IMR-90 (cell line): ENCODE data around the gene PRKN. TPM values are rescaled to one million over a fixed set of nuclear protein-coding genes. Genes with fewer than 3 reads are reported as not detected.

Experiments used
- ATAC-seq: fragments of 200-7000 bp; cut with Tn5 transposase; 2 replicates; pipeline ENCODE4 v1.9.1; 2020; ENCODE audit warnings: low read depth, mild to moderate bottlenecking, moderate library complexity
- BruUV-seq: library from RNA; stranded (reverse); fragments of 400-500 nt; replicated peaks from 2 replicates; lab custom pipeline; 2021; lab: Mats Ljungman, UMichigan
- CTCF ChIA-PET: fragments of 300-600 bp; formaldehyde crosslinking; extraction: SDS; loops from one replicate; lab custom pipeline; 2021; ENCODE audit warnings: antibody characterized with exemption; lab: Yijun Ruan, JAX
- POLR2A ChIA-PET: fragments of 300-600 bp; sonication (Branson Sonifier 250); formaldehyde crosslinking; loops from one replicate; lab custom pipeline; 2022; ENCODE audit warnings: antibody characterized with exemption; ENCODE audit not compliant: unreplicated experiment; lab: Charles Lee
- DNase-seq: peaks from one replicate; pipeline ENCODE4 v3.0.0; 2013
- H2AFZ ChIP-seq: replicated peaks from 2 replicates; pipeline ENCODE3; 2013; ENCODE audit warnings: low read length, mild to moderate bottlenecking; ENCODE audit not compliant: poor library complexity
- H2AK5ac ChIP-seq: 2 replicates; pipeline ENCODE4 v1.6.1; 2013; ENCODE audit warnings: low read depth, low read length, inconsistent platforms
- H2AK9ac ChIP-seq: replicated peaks from 2 replicates; pipeline ENCODE3; 2013; ENCODE audit warnings: mild to moderate bottlenecking, low read depth, low read length, moderate library complexity; ENCODE audit not compliant: poor library complexity
- H2BK120ac ChIP-seq: 2 replicates; pipeline ENCODE4 v1.6.1; 2013; ENCODE audit warnings: low read depth, low read length, inconsistent platforms
- H2BK15ac ChIP-seq: 3 replicates; pipeline ENCODE4 v1.6.1; 2013; ENCODE audit warnings: low read depth, low read length, inconsistent platforms
- H2BK20ac ChIP-seq: 2 replicates; pipeline ENCODE4 v1.6.1; 2013; ENCODE audit warnings: low read depth, mild to moderate bottlenecking, inconsistent platforms, low read length, moderate library complexity
- H2BK5ac ChIP-seq: 2 replicates; pipeline ENCODE4 v1.6.1; 2013; ENCODE audit warnings: mild to moderate bottlenecking, low read depth, low read length, inconsistent platforms; ENCODE audit not compliant: poor library complexity, severe bottlenecking
- H3K14ac ChIP-seq: replicated peaks from 2 replicates; pipeline ENCODE4 v1.6.1; 2013; ENCODE audit warnings: low read depth, low read length, inconsistent platforms
- H3K18ac ChIP-seq: 2 replicates; pipeline ENCODE4 v1.6.1; 2013; ENCODE audit warnings: low read depth, low read length, control low read depth
- H3K23ac ChIP-seq: 2 replicates; pipeline ENCODE4 v1.6.1; 2013; ENCODE audit warnings: low read depth, low read length, inconsistent platforms
- H3K27ac ChIP-seq: 2 replicates; pipeline ENCODE4 v1.5.1; 2013; ENCODE audit warnings: mild to moderate bottlenecking, control low read depth, low read length; ENCODE audit not compliant: insufficient read depth
- H3K27me3 ChIP-seq: 2 replicates; pipeline ENCODE4 v1.6.1; 2013; ENCODE audit warnings: low read length; ENCODE audit not compliant: control insufficient read depth, insufficient read depth
- H3K36me3 ChIP-seq: 2 replicates; pipeline ENCODE4 v1.6.1; 2013; ENCODE audit warnings: low read length, mixed read lengths; ENCODE audit not compliant: control insufficient read depth, insufficient read depth
- H3K4ac ChIP-seq: 2 replicates; pipeline ENCODE4 v1.6.1; 2013; ENCODE audit warnings: low read depth, low read length, inconsistent platforms
- H3K4me1 ChIP-seq: 2 replicates; pipeline ENCODE4 v1.6.1; 2013; ENCODE audit warnings: low read length, mixed read lengths; ENCODE audit not compliant: control insufficient read depth, insufficient read depth
- H3K4me2 ChIP-seq: 2 replicates; pipeline ENCODE4 v1.6.1; 2013; ENCODE audit warnings: low read depth, mild to moderate bottlenecking, control low read depth, low read length, moderate library complexity
- H3K4me3 ChIP-seq: 2 replicates; pipeline ENCODE4 v1.5.1; 2013; ENCODE audit warnings: low read depth, mild to moderate bottlenecking, control low read depth, low read length, moderate library complexity; ENCODE audit not compliant: insufficient read depth
- H3K56ac ChIP-seq: 2 replicates; pipeline ENCODE4 v1.6.1; 2013; ENCODE audit warnings: low read length, inconsistent platforms; ENCODE audit not compliant: insufficient read depth; ENCODE audit errors: extremely low read depth
- H3K79me1 ChIP-seq, 2 experiments: 2 replicates each; pipeline ENCODE4 v1.6.1; 2013; ENCODE audit warnings: low read length in 2 of 2, inconsistent platforms in 1 of 2, low read depth in 1 of 2
- H3K9ac ChIP-seq: 2 replicates; pipeline ENCODE4 v1.6.1; 2013; ENCODE audit warnings: low read depth, low read length, control low read depth
- H3K9me1 ChIP-seq: 2 replicates; pipeline ENCODE4 v1.6.1; 2013; ENCODE audit warnings: low read length, inconsistent platforms; ENCODE audit not compliant: insufficient read depth
- H3K9me3 ChIP-seq: 2 replicates; pipeline ENCODE4 v1.6.1; 2013; ENCODE audit warnings: low read length; ENCODE audit not compliant: control insufficient read depth, insufficient read depth
- H4K20me1 ChIP-seq: 2 replicates; pipeline ENCODE4 v1.6.1; 2013; ENCODE audit warnings: low read length, inconsistent platforms; ENCODE audit not compliant: insufficient read depth
- H4K5ac ChIP-seq: 2 replicates; pipeline ENCODE4 v1.6.1; 2013; ENCODE audit warnings: mild to moderate bottlenecking, low read depth, low read length, control low read depth
- H4K8ac ChIP-seq, 2 experiments: 2 replicates each; pipeline ENCODE4 v1.6.1; 2013; ENCODE audit warnings: low read depth in 2 of 2, low read length in 2 of 2, control low read depth in 1 of 2, inconsistent platforms in 1 of 2
- H4K91ac ChIP-seq: 2 replicates; pipeline ENCODE4 v1.6.1; 2013; ENCODE audit warnings: low read depth, low read length, inconsistent platforms; ENCODE audit not compliant: insufficient read depth
- BHLHE40 ChIP-seq: fragments of 150-350 bp; IDR thresholded peaks from 2 replicates; pipeline ENCODE4 v1.6.1; 2016; ENCODE audit warnings: mild to moderate bottlenecking, low read depth, low read length
- CEBPB ChIP-seq: IDR thresholded peaks from 2 replicates; pipeline ENCODE4 v1.6.1; 2012; ENCODE audit warnings: low read depth, low read length, improper control_type of control experiment
- CHD1 ChIP-seq: IDR thresholded peaks from 2 replicates; pipeline ENCODE4 v1.6.1; 2012; ENCODE audit warnings: low read depth, low read length, improper control_type of control experiment
- CTCF ChIP-seq: conservative IDR thresholded peaks from 2 replicates; pipeline ENCODE4 v1.5.1; 2012; ENCODE audit warnings: mild to moderate bottlenecking, low read depth, low read length, improper control_type of control experiment
- ELK1 ChIP-seq: fragments of 150-350 bp; IDR thresholded peaks from 2 replicates; pipeline ENCODE4 v1.6.1; 2016; ENCODE audit warnings: low read depth, mild to moderate bottlenecking, low read length, moderate library complexity, borderline replicate concordance
- FOS ChIP-seq: fragments of 150-350 bp; IDR thresholded peaks from 2 replicates; pipeline ENCODE4 v1.6.1; 2016; ENCODE audit warnings: low read depth, low read length
- MAFK ChIP-seq: IDR thresholded peaks from 2 replicates; pipeline ENCODE4 v1.6.1; 2012; ENCODE audit warnings: low read depth, low read length, improper control_type of control experiment
- MXI1 ChIP-seq: IDR thresholded peaks from 2 replicates; pipeline ENCODE4 v1.6.1; 2012; ENCODE audit warnings: low read depth, mild to moderate bottlenecking, low read length, moderate library complexity, borderline replicate concordance
- POLR2A ChIP-seq: IDR thresholded peaks from 2 replicates; pipeline ENCODE4 v1.6.1; 2012; ENCODE audit warnings: mild to moderate bottlenecking, low read depth, low read length
- RAD21 ChIP-seq: IDR thresholded peaks from 2 replicates; pipeline ENCODE4 v1.6.1; 2012; ENCODE audit warnings: low read length, improper control_type of control experiment
- RCOR1 ChIP-seq: IDR thresholded peaks from 2 replicates; pipeline ENCODE4 v1.6.1; 2012; ENCODE audit warnings: mild to moderate bottlenecking, low read length, improper control_type of control experiment; ENCODE audit not compliant: insufficient replicate concordance
- RFX5 ChIP-seq: IDR thresholded peaks from 2 replicates; pipeline ENCODE4 v1.8.0; 2012; ENCODE audit warnings: low read depth, mild to moderate bottlenecking, low read length, moderate library complexity
- whole genome bisulfite sequencing, 2 experiments: methylation state at CpG; one replicate each; pipeline versions ENCODE4 v1.1.5 to v1.1.7; 2013; ENCODE audit warnings: missing lambda C conversion rate in 2 of 2; ENCODE audit not compliant: insufficient read length in 1 of 2; ENCODE audit errors: extremely low coverage in 2 of 2; 5-methylcytosine and 5-hydroxymethylcytosine counted together
- dilution Hi-C: fragments of 300-500 bp; cut with HindIII; formaldehyde crosslinking; loops from one replicate; pipeline ENCODE4 v1.14.3; 2018; ENCODE audit warnings: low sequenced_read_pairs; ENCODE audit not compliant: unreplicated experiment
- in situ Hi-C: fragments of 300-500 bp; cut with MboI; formaldehyde crosslinking; loops from 3 replicates; pipeline ENCODE4 v1.14.3; 2019; ENCODE audit warnings: low sequenced_read_pairs, inconsistent platforms, mixed read lengths
- intact Hi-C: fragments of 100-400 bp; cut with micrococcal nuclease; formaldehyde crosslinking; loops from 2 replicates; pipeline ENCODE4 v1.10.0; 2022
- polyA plus RNA-seq, 3 experiments: library from polyadenylated mRNA; depleted of rRNA; stranded (reverse); fragments of >200 nt; gene quantifications; 2 replicates each; pipeline ENCODE4 v1.2.3, GENCODE V29; 2012; ENCODE audit warnings: low replicate concordance in 1 of 3
- total RNA-seq: library from RNA; depleted of rRNA; stranded (reverse); fragments of >200 nt; gene quantifications from 2 replicates; pipeline ENCODE4 v1.2.3, GENCODE V29; 2012

The PRKN gene
- total and polyA plus RNA-seq, 2 of the 4 experiments (the other 2 are of a cell fraction): 0.15 to 0.18 TPM

GRCh38 chr6:162712694-162713093 lies 14.9 kb downstream of the PRKN start:
- H3K4me1 ChIP-seq: no peaks in the 10 kb centered on the region
- H2BK20ac ChIP-seq: no peak overlapping the region
- no peak overlapping the region for H4K91ac ChIP-seq
- no peak overlapping the region for H3K9ac ChIP-seq
- no peak overlapping the region for H2AFZ ChIP-seq
- BruUV-seq: no TSS peak
- H3K4me3 ChIP-seq: no peak overlapping the region
- H3K36me3 ChIP-seq: no peaks in the 10 kb centered on the region
- H3K27ac ChIP-seq: no peak overlapping the region
- no peak overlapping the region for H2AK9ac ChIP-seq
- H3K79me1 ChIP-seq: no peaks in the 10 kb centered on the region
- H2AK5ac ChIP-seq: no peak overlapping the region
- no peak overlapping the region for H3K56ac ChIP-seq
- no peak overlapping the region for H3K14ac ChIP-seq
- dilution Hi-C loops (no loop called here), intact Hi-C loops (no loop called here), in situ Hi-C loops (no loop called here)
- CTCF ChIA-PET: no interaction called here
- POLR2A ChIA-PET: no interaction called here
- no peak overlapping the region for H2BK15ac ChIP-seq
- H3K23ac ChIP-seq: no peak overlapping the region
- DNase-seq (no peak), ATAC-seq (no peak)
- no peak overlapping the region for H4K8ac ChIP-seq
- no peaks in the 10 kb centered on the region for H3K9me1 ChIP-seq
- no peak overlapping the region for H4K5ac ChIP-seq
- TF ChIP-seq BHLHE40: no peak
- TF ChIP-seq ELK1: no peak
- no peak for TF ChIP-seq MAFK
- no peak for TF ChIP-seq CEBPB
- no peak for TF ChIP-seq FOS
- no peak for TF ChIP-seq CTCF
- no peak for TF ChIP-seq POLR2A
- TF ChIP-seq RFX5: no peak
- TF ChIP-seq CHD1: no peak
- TF ChIP-seq RAD21: no peak
- no peak for TF ChIP-seq RCOR1
- TF ChIP-seq MXI1: no peak
- WGBS, 2 experiments: 100% methylated on average over 1 of the region's 2 CpGs; no CpG with 5 or more reads in 1 of the 2 experiments
- no peaks in the 10 kb centered on the region for H3K27me3 ChIP-seq
- peaks cover 2% of the 10 kb centered on the region; the same call in 1 of the 2 replicates for H3K9me3 ChIP-seq
- H2BK5ac ChIP-seq: no peak overlapping the region
- no peak overlapping the region for H3K4me2 ChIP-seq
- no peak overlapping the region for H3K4ac ChIP-seq
- H2BK120ac ChIP-seq: no peak overlapping the region
- no peaks in the 10 kb centered on the region for H4K20me1 ChIP-seq
- no peak overlapping the region for H3K18ac ChIP-seq
